ENCODE results near the gene MYOM3.

The MYOM3 gene

DNA sequence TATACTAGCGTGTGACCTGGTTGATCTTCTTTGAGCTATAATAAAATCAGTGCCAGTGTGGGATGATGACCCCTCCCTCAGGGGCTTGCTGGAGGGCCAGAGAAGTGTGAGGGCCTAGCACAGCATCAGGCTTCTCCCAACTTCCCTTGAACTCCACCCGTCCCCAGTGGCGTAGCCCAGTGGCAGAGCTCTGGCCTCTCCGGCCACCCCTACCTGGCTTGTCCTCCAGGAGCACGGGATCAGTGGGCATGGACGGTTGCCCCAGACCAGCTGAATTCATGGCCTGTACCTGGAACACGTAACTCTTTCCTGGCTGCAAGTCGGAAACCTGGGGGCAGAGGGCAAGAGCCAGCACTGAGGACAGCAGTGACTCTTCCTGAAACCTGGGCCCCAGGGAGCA lies 36.0 kb downstream of the MYOM3 start:
- Histone ChIP-seq H3K27me3 (ENCODE audit: control insufficient read depth in 1 of 2, insufficient read depth in 2 of 2, low read length in 2 of 2) (no peaks in the 10 kb centered on the region), H3K27ac (ENCODE audit: low read depth, low read length) (no peak overlapping the region), H3K36me3 (ENCODE audit: control insufficient read depth in 1 of 2, insufficient read depth in 2 of 2, low read length in 2 of 2) (no peaks in the 10 kb centered on the region), H3K9me3 (ENCODE audit: control insufficient read depth in 1 of 2, low read length in 2 of 2) (no peaks in the 10 kb centered on the region), H3K4me3 (ENCODE audit: low read depth in 1 of 2, low read length in 2 of 2) (no peak overlapping the region), H3K4me1 (ENCODE audit: control insufficient read depth in 1 of 2, insufficient read depth in 2 of 2, low read length in 2 of 2) (peaks cover 0 to 3% of the 10 kb centered on the region in 2 donors), H3K9ac (ENCODE audit: low read depth in 1 of 2, low read length in 2 of 2) (no peak overlapping the region)

- no peaks in the 10 kb centered on the region for H3K27me3 ChIP-seq (ENCODE audit: control insufficient read depth in 1 of 2, insufficient read depth in 2 of 2, low read length in 2 of 2)
- no peaks in the 10 kb centered on the region for H3K36me3 ChIP-seq (ENCODE audit: control insufficient read depth in 1 of 2, insufficient read depth in 2 of 2, low read length in 2 of 2)
- H3K27ac ChIP-seq (ENCODE audit: low read depth, low read length) = no peak overlapping the region
- H3K9ac ChIP-seq (ENCODE audit: low read depth in 1 of 2, low read length in 2 of 2) = no peak overlapping the region
- no peak overlapping the region for H3K4me3 ChIP-seq (ENCODE audit: low read depth in 1 of 2, low read length in 2 of 2)
- H3K4me1 ChIP-seq (ENCODE audit: control insufficient read depth in 1 of 2, insufficient read depth in 2 of 2, low read length in 2 of 2) = peaks cover 0 to 3% of the 10 kb centered on the region in 2 donors
- H3K9me3 ChIP-seq (ENCODE audit: control insufficient read depth in 1 of 2, low read length in 2 of 2) = no peaks in the 10 kb centered on the region
These were observed 36.4 kb downstream of the MYOM3 start for GRCh38 chr1:24075590-24075854.

- H3K36me3 ChIP-seq (ENCODE audit: control insufficient read depth in 1 of 2, insufficient read depth in 2 of 2, low read length in 2 of 2) = no peaks in the 10 kb centered on the region
- no peak overlapping the region for H3K27ac ChIP-seq (ENCODE audit: low read depth, low read length)
- H3K4me1 ChIP-seq (ENCODE audit: control insufficient read depth in 1 of 2, insufficient read depth in 2 of 2, low read length in 2 of 2) = peaks cover 0 to 3% of the 10 kb centered on the region in 2 donors
- no peak overlapping the region for H3K9ac ChIP-seq (ENCODE audit: low read depth in 1 of 2, low read length in 2 of 2)
- H3K4me3 ChIP-seq (ENCODE audit: low read depth in 1 of 2, low read length in 2 of 2) = no peak overlapping the region
- H3K9me3 ChIP-seq (ENCODE audit: control insufficient read depth in 1 of 2, low read length in 2 of 2) = no peaks in the 10 kb centered on the region
- H3K27me3 ChIP-seq (ENCODE audit: control insufficient read depth in 1 of 2, insufficient read depth in 2 of 2, low read length in 2 of 2) = no peaks in the 10 kb centered on the region
These were observed 36.9 kb downstream of the MYOM3 start for GRCh38 chr1:24074817-24075589.

- no peaks in the 10 kb centered on the region for H3K9me3 ChIP-seq (ENCODE audit: control insufficient read depth in 1 of 2, low read length in 2 of 2)
- H3K4me1 ChIP-seq (ENCODE audit: control insufficient read depth in 1 of 2, insufficient read depth in 2 of 2, low read length in 2 of 2) = peaks cover 0 to 3% of the 10 kb centered on the region in 2 donors
- H3K36me3 ChIP-seq (ENCODE audit: control insufficient read depth in 1 of 2, insufficient read depth in 2 of 2, low read length in 2 of 2) = no peaks in the 10 kb centered on the region
- no peak overlapping the region for H3K9ac ChIP-seq (ENCODE audit: low read depth in 1 of 2, low read length in 2 of 2)
- H3K4me3 ChIP-seq (ENCODE audit: low read depth in 1 of 2, low read length in 2 of 2) = no peak overlapping the region
- no peak overlapping the region for H3K27ac ChIP-seq (ENCODE audit: low read depth, low read length)
- H3K27me3 ChIP-seq (ENCODE audit: control insufficient read depth in 1 of 2, insufficient read depth in 2 of 2, low read length in 2 of 2) = no peaks in the 10 kb centered on the region
These were observed 37.7 kb downstream of the MYOM3 start for GRCh38 chr1:24074196-24074595.

DNA sequence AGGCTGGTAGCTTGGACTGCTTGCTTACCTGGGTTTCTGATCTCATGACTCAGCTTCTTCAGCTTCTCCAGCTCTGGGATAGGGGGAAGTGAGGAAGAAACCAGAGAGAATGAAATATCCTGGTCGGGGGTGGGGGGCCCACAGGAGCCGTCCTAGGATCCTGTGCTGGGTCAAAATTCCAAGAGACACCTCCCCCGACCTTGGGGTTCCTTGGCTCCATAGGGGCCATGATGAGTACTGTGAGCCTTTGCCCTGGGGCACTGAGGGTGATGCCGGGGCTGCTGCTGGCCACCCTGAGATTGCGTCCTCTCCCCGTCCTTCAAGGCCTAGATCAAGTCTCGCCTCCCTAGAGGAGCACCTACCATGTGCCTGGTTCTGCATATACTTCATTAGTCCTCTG lies 40.0 kb downstream of the MYOM3 start:
- H3K36me3 ChIP-seq (ENCODE audit: control insufficient read depth in 1 of 2, insufficient read depth in 2 of 2, low read length in 2 of 2) = no peaks in the 10 kb centered on the region
- no peaks in the 10 kb centered on the region for H3K9me3 ChIP-seq (ENCODE audit: control insufficient read depth in 1 of 2, low read length in 2 of 2)
- H3K27me3 ChIP-seq (ENCODE audit: control insufficient read depth in 1 of 2, insufficient read depth in 2 of 2, low read length in 2 of 2) = no peaks in the 10 kb centered on the region
- H3K27ac ChIP-seq (ENCODE audit: low read depth, low read length) = no peak overlapping the region
- H3K4me3 ChIP-seq (ENCODE audit: low read depth in 1 of 2, low read length in 2 of 2) = no peak overlapping the region
- peaks cover 0 to 3% of the 10 kb centered on the region in 2 donors for H3K4me1 ChIP-seq (ENCODE audit: control insufficient read depth in 1 of 2, insufficient read depth in 2 of 2, low read length in 2 of 2)
- no peak overlapping the region for H3K9ac ChIP-seq (ENCODE audit: low read depth in 1 of 2, low read length in 2 of 2)

DNA sequence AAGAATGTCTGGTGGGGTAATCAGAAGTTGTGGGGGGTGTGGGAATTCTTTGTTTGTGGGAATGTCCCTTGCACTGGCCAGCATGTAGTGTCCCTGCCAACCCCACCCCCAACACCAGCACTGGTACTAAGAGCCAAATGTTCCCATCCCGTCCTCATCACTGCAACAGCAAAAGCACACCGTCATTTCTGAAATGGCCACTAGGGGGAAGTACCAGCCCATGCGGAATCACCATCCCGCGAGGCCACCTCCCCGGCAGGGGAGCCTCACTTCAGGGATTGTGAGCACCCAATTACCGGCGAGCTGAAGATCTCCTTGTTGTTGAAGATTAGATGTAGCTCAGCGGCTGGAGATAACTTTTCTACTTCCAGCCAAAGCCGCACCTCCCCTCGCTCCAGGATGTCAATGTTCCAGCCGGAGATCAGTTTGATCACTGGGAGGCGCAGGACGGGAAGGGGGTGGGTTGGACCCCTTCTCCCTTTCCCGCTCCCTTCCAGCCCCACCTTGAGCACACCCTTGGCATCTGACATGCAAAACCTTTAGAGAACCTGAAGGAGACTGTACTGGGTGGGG lies 41.0 kb downstream of the MYOM3 start:
- Histone ChIP-seq H3K4me3 (ENCODE audit: low read depth in 1 of 2, low read length in 2 of 2) (no peak overlapping the region), H3K27ac (ENCODE audit: low read depth, low read length) (no peak overlapping the region), H3K36me3 (ENCODE audit: control insufficient read depth in 1 of 2, insufficient read depth in 2 of 2, low read length in 2 of 2) (no peaks in the 10 kb centered on the region), H3K27me3 (ENCODE audit: control insufficient read depth in 1 of 2, insufficient read depth in 2 of 2, low read length in 2 of 2) (no peaks in the 10 kb centered on the region), H3K9me3 (ENCODE audit: control insufficient read depth in 1 of 2, low read length in 2 of 2) (no peaks in the 10 kb centered on the region), H3K4me1 (ENCODE audit: control insufficient read depth in 1 of 2, insufficient read depth in 2 of 2, low read length in 2 of 2) (peaks cover 0 to 3% of the 10 kb centered on the region in 2 donors), H3K9ac (ENCODE audit: low read depth in 1 of 2, low read length in 2 of 2) (peak overlapping the region in 1 of 2 donors; percentile 51)

- Histone ChIP-seq H3K36me3 (ENCODE audit: control insufficient read depth in 1 of 2, insufficient read depth in 2 of 2, low read length in 2 of 2) (no peaks in the 10 kb centered on the region), H3K27me3 (ENCODE audit: control insufficient read depth in 1 of 2, insufficient read depth in 2 of 2, low read length in 2 of 2) (no peaks in the 10 kb centered on the region), H3K9ac (ENCODE audit: low read depth in 1 of 2, low read length in 2 of 2) (no peak overlapping the region), H3K4me1 (ENCODE audit: control insufficient read depth in 1 of 2, insufficient read depth in 2 of 2, low read length in 2 of 2) (peaks cover 0 to 3% of the 10 kb centered on the region in 2 donors), H3K4me3 (ENCODE audit: low read depth in 1 of 2, low read length in 2 of 2) (no peak overlapping the region), H3K27ac (ENCODE audit: low read depth, low read length) (no peak overlapping the region), H3K9me3 (ENCODE audit: control insufficient read depth in 1 of 2, low read length in 2 of 2) (no peaks in the 10 kb centered on the region)
These were observed 42.1 kb downstream of the MYOM3 start for GRCh38 chr1:24069817-24070216.

DNA sequence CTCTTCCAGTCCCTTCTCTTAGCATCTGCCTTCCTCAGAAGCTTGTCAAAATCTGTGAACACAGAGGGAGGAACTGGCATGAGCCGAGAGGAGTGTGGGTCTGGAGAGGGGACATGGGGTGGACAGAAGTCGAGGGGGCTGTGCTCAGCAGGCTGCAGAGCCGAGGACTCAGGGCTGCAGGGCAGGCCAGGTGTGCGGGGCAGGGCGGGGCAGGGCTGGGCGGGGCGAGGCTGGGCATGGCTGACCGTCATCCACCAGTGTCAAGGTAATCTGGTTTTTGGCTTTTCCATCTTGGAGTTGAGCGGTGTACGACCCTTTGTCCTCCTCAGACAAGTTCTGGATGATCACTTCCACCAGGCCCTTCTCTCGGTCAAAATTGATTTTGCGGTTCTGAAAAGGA lies 44.0 kb downstream of the MYOM3 start:
- Histone ChIP-seq H3K36me3 (ENCODE audit: control insufficient read depth in 1 of 2, insufficient read depth in 2 of 2, low read length in 2 of 2) (no peaks in the 10 kb centered on the region), H3K9ac (ENCODE audit: low read depth in 1 of 2, low read length in 2 of 2) (no peak overlapping the region), H3K27ac (ENCODE audit: low read depth, low read length) (no peak overlapping the region), H3K27me3 (ENCODE audit: control insufficient read depth in 1 of 2, insufficient read depth in 2 of 2, low read length in 2 of 2) (no peaks in the 10 kb centered on the region), H3K4me3 (ENCODE audit: low read depth in 1 of 2, low read length in 2 of 2) (no peak overlapping the region), H3K9me3 (ENCODE audit: control insufficient read depth in 1 of 2, low read length in 2 of 2) (no peaks in the 10 kb centered on the region), H3K4me1 (ENCODE audit: control insufficient read depth in 1 of 2, insufficient read depth in 2 of 2, low read length in 2 of 2) (peaks cover 0 to 3% of the 10 kb centered on the region in 2 donors)

DNA sequence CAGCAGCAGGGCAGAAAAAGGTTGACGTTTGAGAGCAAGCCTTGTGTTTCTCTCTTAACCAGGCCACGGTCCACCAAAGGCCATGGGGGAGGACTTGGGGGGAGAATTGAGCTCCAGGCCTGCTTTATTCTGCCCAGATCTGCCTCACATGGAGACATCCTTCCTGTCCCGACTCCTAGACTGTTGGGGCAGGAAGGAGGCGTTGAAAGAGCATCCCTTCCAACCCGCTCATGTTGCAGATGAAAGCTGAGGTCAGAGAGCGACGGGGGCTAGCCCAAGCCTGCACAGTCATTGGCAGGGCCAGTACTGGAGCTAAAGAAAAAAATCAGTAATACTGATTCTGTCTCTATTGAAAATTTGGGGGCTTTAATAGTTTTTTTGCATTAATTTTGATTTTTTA lies 46.6 kb downstream of the MYOM3 start:
- no peaks in the 10 kb centered on the region for H3K4me1 ChIP-seq (ENCODE audit: control insufficient read depth in 1 of 2, insufficient read depth in 2 of 2, low read length in 2 of 2)
- no peak overlapping the region for H3K4me3 ChIP-seq (ENCODE audit: low read depth in 1 of 2, low read length in 2 of 2)
- H3K27ac ChIP-seq (ENCODE audit: low read depth, low read length) = no peak overlapping the region
- no peaks in the 10 kb centered on the region for H3K27me3 ChIP-seq (ENCODE audit: control insufficient read depth in 1 of 2, insufficient read depth in 2 of 2, low read length in 2 of 2)
- H3K9me3 ChIP-seq (ENCODE audit: control insufficient read depth in 1 of 2, low read length in 2 of 2) = peaks cover 0 to 4% of the 10 kb centered on the region in 2 donors
- H3K9ac ChIP-seq (ENCODE audit: low read depth in 1 of 2, low read length in 2 of 2) = no peak overlapping the region
- H3K36me3 ChIP-seq (ENCODE audit: control insufficient read depth in 1 of 2, insufficient read depth in 2 of 2, low read length in 2 of 2) = peaks cover 0 to 3% of the 10 kb centered on the region in 2 donors

DNA sequence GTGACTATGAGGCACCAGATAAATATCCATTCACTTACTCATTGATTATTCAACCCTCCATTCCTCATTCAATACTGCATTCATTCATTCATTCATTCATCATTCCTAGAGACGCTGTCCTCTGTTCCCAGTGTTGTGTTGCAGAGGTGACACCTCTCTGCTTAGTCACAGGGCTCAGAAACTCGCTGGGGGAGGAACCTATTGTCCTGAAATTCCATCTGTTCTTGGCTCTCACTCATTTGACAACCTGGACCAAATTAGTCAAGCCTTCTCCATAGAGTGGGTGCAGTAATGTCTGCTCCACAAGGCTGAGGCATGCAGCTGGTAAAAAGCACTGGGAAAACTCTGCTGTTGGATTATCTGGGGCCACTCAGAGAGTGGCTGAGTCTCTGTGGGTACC lies 49.7 kb downstream of the MYOM3 start:
- no peak overlapping the region for H3K4me3 ChIP-seq (ENCODE audit: low read depth in 1 of 2, low read length in 2 of 2)
- H3K4me1 ChIP-seq (ENCODE audit: control insufficient read depth in 1 of 2, insufficient read depth in 2 of 2, low read length in 2 of 2) = no peaks in the 10 kb centered on the region
- H3K36me3 ChIP-seq (ENCODE audit: control insufficient read depth in 1 of 2, insufficient read depth in 2 of 2, low read length in 2 of 2) = peaks cover 0 to 3% of the 10 kb centered on the region in 2 donors
- H3K27ac ChIP-seq (ENCODE audit: low read depth, low read length) = no peak overlapping the region
- H3K9me3 ChIP-seq (ENCODE audit: control insufficient read depth in 1 of 2, low read length in 2 of 2) = peaks cover 0 to 4% of the 10 kb centered on the region in 2 donors
- no peaks in the 10 kb centered on the region for H3K27me3 ChIP-seq (ENCODE audit: control insufficient read depth in 1 of 2, insufficient read depth in 2 of 2, low read length in 2 of 2)
- no peak overlapping the region for H3K9ac ChIP-seq (ENCODE audit: low read depth in 1 of 2, low read length in 2 of 2)

All from duodenal mucosa (tissue), 2 donors.